ENCODE measurements around the gene SMIM14. TPM values are rescaled to one million over a fixed set of nuclear protein-coding genes. Genes with fewer than 3 reads are reported as not detected.
"Not testable (repeated sequence)": the region's sequence is repeated elsewhere in the genome, so short reads cannot be mapped to it uniquely, and the experiment has no call there.

SMIM14 gene
- total RNA-seq, 1 donor from 2014 or later = 48.6 TPM

DNA sequence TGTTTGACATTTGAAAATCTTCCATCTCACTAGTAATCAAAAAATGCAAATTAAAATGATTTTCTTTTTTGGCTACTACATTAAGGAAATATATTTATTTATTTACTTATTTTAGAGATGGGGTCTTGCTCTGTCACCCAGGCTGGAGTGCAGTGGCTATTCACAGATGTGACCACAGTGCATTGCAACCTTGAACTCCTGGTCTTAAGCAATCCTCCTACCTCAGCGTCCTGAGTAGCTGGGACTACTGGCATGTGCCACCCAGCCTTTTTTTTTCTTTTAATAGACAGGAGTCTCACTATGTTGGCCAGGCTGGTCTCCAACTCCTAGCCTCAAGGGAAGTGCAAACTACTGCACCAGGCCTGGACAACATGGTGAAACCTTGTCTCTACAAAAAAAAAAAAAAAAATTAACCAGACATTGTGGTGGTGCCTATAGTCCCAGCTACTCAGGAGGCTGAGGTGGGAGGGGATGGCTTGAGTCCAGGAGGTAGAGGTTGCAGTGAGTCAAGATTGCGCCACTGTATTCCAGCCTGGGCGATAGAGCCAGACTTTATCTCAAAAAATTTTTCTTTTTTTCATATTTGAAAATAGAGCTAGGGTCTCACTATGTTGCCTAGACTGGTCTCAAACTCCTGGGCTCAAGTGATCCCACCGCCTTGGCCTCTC, 4.4 kb upstream of the SMIM14 start:
- no peak for DNase-seq (ENCODE audit: low spot score)

DNA sequence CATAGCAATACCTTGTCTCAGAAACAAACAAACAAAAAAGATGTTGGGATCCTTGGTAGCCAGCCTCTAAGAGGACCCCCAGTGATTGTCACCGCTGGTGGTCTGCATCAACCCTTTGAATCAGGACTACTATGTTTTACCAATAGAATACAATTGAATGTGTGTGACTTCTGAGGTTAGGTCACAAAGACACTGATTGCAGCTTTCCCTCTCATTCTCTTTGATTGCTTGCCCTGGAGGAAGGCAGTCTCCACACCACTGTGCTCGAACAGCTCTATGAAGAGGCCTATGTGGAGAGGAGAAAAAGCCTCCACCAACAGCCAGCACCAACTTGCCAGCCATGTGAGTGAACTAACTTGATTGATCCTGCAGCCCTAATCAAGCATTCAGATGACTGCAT, 2.8 kb upstream of the SMIM14 start:
- DNase-seq (ENCODE audit: low spot score) = no peak

DNA sequence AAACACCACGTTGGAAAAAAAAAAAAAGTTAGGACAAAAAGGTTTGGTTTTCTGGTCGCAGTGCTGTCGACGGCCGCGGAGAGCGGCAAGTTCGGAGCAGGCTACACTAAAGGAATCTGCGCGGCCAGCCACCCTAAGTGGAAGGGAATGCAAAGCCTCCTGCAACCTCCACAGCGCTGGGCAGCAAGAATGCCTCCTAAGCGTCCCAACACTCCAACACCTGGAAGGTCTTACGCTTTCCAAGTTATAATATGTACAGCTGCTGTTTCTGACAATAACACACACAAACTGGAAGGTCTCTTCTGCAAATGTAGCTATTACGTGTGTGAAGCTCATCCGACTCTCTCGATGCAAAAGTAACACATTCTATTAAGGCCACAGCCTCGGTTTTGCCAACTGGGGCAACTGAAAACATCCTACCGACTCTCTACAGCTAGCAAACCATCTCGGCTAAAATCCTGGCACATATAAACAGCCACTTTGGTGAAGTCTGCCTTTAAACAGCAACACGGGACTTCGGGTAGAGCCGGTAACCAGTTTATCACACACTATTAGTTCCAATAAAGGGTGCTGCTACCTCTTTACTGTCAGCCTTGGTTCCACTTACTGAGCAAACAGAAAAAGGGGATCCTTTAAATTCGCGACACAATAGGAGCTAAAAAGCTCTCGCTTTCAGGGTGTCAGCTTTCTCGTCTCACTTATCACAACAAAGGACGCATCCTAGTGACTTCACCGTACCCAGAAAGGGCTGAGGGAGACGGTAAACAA, 895 bp downstream of the SMIM14 start:
- DNase-seq (ENCODE audit: low spot score) = no peak

DNA sequence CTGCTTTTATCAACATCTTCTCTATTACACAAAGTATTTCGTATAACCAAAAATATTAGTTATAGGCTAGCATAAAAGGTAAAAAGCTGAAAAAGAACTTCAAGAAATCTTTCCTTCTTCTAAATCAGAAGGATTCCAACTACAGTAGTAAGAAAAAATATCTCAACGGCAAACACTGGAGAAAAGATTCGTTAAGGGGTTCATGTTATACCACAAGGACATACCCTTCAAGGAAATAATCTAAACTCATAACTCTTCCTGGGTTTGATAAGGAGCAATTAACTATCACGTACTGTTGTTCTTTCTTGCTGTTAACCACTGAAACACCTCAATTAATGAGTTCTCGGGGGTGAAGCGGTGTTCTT, 1.5 kb downstream of the SMIM14 start:
- DNase-seq (ENCODE audit: low spot score) = no peak

DNA sequence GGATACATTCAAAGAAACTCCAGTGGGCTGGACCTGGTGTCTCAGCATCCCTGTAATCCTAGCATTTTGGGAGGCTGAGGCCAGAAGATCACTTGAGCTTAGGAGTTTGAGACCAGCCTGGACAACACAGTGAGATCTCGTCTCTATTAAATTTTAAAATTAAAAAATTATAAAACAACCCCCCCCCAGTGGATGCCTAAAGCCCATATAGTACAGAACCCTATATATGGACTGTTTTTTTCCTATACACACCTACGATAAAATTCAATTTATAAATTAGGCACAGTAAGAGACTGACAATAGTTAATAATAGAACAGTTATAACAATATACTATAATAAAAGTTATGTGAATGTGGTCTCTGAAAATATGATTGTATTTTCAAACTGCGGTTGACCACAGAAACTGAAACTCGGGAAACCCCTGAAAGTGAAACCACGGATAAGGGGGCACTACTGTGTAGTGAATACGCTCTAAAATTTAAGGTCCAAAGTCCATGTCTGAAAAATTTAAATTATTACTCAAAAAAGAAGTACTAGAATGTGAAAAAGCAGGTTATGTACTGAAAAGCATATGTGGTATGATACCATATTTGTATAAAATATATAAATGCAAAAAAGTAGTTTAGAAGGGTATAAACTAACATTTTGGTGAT, 2.0 kb downstream of the SMIM14 start:
- DNase-seq (ENCODE audit: low spot score) = no peak

DNA sequence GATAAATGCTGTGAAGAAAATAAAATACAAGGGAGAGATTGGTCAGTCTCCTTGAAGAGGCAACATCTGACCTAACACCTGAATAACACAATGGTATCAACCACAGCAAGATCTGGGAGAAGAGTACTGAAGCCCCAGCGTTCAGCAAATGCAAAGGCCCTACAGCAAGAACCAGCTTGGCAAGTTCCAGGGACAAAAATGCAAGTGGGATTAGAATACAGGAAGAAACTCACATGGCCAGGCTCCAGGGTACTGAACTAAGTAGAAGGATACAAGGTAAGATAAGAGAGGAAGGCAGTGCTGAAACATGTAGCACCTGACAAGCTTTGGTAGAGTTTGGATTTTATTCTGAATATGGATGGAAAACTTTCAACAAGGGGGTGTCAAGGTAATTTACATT, 3.6 kb downstream of the SMIM14 start:
- peak; percentile 62 for DNase-seq (ENCODE audit: low spot score)

DNA sequence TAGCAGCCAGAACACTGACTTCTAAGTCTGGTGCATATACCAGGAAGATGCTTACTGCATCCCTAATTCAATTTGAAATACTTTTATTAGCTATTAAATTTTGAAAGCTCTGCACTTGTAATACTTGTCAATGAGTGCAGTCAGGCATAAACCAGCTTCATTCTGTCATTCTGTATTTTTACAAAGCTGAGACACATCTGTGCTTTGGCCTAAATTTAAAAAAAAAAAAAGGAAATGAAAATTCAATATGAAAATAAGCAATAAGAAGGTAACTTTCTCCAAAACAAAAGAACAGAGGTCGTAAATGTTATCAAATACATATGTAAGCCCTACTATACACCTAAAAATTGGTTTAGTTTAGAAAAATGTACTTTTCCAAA, 7.0 kb downstream of the SMIM14 start:
- DNase-seq (ENCODE audit: low spot score) = no peak

DNA sequence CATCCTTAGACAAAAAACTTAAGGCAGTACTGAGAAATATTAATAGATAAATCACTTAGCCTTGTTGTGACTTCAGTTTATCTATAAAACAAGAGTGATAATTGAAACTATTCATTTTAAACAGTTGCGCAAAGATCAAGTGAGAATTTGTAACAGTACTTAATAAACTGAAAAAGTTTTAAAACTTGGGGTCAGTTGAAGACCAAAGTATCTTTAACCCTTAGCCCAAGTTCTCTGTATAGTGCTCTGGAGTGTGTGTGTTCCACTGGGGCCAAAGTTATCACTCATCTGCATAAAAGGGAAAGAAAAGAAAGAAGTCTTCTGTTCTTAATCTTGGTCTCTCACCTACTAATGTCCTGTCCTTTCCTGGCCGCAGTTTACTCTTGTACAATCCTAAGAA, 11.3 kb downstream of the SMIM14 start:
- no peak for DNase-seq (ENCODE audit: low spot score)

DNA sequence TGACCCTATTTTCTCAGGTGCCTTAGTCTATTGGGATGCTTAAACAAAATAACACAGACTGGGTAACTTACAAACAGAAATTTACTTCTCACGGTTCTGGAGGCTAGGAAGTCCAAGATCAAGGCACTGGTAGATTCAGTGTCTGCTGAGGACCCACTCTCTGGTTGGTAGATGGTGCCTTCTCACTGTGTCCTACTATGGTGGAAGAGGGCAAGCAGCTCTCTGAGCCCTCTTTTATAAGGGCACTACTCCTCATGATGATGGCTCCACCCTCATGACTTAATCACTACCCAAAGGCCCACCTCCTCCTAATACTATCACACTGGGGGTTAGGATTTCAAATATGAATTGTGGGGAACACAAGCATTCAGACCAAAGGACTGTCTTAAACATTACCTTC, 11.8 kb downstream of the SMIM14 start:
- DNase-seq (ENCODE audit: low spot score) = no peak

DNA sequence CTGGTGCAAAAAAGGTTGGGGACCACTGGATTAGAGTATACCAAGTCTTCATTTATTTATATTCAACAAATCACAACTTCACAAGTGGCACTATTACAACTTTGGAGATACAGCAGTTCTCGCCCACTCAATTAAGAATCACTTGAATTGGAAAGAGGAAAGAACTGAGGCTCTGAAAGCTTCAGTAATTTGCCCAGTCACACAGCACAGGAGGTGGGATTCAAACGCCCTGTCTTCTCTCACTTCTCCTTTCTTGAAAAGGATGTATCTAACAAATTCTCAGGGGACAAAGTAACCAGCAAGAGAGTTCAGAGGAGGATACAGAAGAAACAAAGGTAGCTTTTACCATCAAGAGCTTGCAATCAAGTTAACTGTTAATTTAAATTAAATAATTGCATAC, 12.4 kb downstream of the SMIM14 start:
- DNase-seq (ENCODE audit: low spot score) = no peak

DNA sequence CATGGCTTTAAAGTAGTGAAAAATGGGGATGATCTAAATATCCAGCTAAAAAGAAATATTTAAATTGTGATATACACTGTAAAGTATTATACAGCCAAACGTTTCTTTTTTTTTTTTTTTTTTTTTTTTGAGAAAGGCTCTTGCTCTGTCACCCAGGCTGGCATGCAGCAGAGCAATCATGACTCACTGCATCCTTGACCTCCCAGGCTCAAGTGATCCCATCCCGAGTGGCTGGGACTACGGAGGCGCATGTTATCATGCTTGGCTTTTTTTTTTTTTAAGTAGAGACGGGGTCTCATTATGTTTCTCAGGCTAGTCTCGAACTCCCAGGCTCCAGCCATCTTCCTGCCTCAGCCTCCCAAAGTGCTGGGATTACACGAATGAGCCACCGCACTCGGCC, 17.1 kb downstream of the SMIM14 start:
- no peak for DNase-seq (ENCODE audit: low spot score)

DNA sequence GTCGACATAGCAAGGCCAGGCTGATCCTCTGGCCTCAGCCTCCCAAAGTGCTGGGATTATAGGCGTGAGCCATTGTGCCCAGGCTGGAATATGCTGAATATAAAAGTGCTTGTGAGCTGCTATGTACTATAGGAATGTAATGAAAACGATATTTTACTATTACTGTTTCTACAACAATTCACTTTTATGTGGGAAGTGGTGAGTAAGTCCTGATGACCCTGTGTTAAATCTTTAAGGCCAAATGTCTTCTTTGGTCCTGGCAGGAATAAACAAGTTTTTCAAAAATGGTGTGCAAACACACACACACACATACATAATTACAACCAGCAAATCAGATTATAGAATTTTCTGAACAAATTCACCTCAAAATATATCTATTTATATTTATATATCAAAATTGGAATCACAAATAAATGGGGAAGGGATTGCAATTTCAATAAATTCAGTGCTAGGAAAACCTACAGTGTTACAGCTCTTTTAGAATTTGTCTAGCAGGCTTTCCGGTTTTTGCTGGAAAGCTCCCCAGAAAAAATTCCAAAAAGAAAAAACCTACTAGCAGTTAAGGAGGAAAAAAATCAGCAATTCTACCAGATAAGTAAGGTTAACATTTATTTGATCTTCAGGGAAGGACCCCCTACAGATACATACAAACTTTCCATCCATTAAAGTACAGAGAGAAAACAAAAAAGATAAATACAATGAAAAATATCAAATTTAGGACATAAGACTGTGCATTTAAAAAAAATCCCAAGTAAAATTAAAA, 17.9 kb downstream of the SMIM14 start:
- DNase-seq (ENCODE audit: low spot score) = no peak

DNA sequence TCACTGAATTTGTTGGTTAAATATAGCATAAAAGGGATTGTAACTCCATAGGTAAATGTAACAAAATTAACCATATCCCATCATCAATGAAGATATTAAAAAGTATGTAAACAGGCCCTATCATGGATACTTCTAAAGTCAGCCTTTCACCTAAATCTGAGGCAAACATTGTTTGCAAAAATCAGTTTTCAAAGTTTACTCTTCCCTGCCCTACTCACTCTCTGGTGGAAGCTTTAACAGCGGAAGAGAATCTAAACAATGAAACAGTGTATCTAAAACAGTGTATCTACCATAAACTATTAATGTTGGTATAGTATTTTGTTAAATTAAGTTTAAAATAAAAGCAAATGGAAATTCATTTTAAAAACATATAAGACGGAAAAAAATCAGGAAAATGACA, 21.1 kb downstream of the SMIM14 start:
- DNase-seq (ENCODE audit: low spot score) = no peak

DNA sequence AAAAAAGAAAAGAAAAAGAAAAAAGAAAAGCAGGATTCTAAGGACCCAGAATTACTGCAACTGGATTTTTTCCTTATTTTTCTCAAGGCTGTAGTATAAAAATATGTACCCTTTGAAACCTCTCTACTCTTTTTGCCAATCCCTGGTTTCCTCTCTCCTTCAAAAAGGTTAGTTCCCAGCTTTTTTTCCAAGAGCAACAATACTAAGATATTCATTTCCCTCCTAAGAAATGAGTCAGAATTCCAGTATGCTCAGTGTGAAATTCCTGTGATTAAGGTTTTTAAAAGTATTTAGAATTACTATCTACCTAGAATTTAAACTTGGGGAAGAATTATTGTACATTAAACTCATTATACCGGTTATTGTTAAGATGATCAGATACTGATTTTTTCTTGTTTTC, 22.0 kb downstream of the SMIM14 start:
- DNase-seq (ENCODE audit: low spot score) = no peak

DNA sequence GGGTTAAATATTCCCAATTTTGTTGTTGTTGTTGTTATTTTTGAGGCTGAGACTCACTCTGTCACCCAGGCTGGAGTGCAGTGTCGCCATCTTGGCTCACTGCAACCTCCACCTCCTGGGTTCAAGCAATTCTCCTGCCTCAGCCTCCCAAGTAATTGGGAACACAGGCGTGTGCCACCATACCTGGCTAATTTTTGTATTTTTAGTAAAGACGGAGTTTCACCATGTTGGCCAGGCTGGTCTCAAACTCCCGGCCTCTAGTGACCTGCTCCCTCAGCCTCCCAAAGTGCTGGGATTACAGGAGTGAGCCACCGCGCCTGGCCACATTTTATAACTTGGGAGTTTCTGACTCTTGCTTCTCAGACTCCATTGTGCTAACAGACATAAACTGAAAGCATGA, 22.6 kb downstream of the SMIM14 start:
- DNase-seq (ENCODE audit: low spot score) = not testable (repeated sequence)

DNA sequence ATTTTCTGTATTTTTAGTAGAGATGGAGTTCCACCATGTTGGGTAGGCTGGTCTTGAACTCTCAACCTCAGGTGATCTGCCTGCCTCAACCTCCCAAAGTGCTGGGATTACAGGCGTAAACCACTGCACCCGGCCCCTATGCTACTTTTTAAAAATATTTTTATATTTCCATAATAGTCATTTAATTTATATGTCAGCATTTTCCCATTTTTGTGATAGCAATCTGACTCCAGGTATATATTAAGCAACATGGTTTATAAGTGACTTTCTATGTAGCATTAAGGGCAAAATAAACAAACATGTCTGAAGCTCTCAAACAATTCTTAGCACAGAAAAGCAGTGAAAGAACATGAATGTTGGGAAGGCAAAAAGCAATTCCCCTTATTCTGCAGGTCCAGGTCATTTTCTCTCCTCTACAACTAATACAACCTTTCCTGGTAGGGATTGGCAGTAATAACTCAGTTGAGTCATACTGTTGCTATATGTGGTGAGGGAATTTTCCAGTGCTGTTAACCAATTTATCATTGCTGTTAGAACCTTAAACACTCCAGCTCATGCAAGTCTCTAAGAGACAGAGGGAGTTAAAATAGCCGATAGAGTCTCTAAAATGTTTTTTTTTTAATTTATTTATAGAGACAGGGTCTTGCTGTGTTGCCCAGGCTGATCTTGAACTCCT, 24.0 kb downstream of the SMIM14 start:
- DNase-seq (ENCODE audit: low spot score) = no peak

DNA sequence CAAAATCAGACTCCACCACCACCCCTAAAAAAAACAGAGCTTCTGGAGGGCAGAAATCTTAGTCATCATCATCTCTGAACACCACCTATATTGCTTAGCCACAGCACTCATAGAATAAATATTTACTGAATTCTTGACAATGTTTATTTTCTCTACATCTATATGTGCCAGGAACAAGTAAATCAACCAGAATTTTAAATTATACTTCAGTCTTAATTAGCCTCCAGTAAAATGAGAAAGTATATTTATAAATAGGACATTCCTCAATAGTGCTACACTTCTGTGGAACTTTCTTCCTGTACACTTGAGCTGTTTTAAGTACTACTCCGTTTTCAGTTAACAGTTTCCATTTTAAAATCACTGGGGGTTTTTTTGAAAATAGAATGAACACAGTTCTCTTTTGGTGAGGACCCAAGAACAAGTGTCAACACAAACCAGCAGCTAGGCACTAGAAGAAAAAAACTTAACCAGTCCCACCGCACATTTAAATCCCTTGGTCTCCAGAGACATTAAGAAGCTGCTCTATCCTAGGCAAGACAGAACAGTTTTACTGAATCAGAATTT, 25.5 kb downstream of the SMIM14 start:
- no peak for DNase-seq (ENCODE audit: low spot score)

DNA sequence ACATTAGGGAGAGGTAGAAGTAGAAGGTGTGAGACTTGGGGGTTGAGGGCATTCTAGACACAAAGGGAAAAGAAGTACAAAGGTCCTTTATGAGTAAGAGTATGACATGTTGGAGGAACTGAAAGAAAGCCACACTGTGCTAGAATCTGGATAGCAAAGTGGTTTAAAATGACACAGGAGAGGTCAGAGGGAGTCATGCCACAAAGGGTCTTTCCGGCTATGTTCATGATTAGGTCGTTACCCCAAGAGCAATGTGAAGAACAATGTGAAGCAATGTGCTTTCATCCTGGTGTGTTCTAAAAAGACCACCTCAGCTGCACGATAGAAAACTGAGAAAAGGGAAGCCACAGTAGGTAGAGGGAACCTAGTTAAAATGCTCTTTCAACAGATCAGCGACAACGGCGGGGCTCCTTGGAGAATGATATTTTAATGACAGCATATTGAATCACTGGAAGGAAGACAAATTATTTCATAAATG, 29.2 kb downstream of the SMIM14 start:
- no peak for DNase-seq (ENCODE audit: low spot score)

DNA sequence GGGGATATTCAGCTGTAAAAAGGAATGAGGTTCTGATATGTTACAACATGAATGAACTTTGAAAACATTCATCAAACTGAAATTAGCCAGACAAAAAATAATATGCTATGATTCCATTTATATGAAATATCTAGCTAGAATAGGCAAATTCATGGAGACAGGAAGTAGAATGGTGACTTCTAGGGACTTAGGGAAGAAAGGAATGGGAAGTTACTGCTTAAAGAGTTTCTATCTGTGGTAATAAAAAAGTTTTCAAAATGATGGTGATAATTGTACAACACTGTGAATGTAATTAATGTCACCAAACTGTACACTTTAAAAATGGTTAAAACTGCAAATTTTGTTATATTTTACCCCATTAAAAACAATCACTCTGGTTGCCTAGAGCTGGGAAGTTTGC, 30.2 kb downstream of the SMIM14 start:
- no peak for DNase-seq (ENCODE audit: low spot score)

DNA sequence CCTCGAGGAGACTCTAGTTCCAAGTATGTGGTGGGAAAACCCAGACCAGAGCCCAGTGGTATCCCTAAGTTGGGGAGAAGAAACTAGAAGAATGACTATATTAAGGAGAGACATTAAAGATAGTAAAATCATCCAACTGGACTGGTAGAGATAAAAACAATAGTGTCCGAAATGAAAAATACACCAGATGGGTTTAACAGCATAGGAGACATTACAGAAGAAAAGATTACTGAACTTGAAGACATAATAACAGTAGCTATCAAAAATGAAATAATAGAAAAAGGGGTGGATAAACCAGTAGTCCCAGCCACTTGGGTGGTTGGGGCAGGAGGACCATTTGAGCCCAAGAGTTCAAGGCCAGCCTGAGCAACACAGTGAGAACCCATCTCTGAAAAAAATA, 31.9 kb downstream of the SMIM14 start:
- no peak for DNase-seq (ENCODE audit: low spot score)

DNA sequence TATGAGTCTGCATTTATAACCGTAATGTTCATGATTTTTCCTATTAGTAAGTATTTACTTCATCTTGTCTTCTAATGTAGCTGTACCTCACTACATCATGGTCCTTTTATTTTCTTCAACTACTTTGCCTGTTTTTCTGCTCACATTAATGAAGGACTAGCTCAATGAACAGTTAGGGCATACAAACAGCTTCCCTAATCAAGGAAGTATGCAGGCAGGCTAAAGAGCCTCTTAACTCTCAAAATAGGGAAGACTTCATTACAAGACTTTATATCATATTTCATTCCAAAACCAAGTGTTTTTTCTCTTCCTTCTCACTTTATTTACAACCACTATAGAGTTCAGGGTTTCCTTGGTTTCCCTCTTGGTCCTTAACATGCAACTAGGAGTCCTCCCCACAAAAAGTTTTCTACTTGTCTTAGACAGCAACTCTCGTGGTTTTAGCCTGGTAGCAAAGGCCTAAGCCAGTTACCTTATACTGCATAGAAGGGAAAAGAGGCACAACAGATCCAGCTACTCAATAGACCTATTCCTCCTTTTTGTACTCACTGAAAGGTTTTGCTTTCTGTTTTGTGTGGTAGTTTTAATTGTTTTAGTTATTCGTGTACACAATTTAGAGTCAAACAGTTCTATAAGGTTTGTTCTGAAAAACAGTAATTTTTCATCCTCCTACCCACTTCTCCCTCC, 40.8 kb downstream of the SMIM14 start:
- DNase-seq (ENCODE audit: low spot score) = no peak
